Stimulated activated CD4-positive, alpha-beta T cell treated with anti-CD3 and anti-CD28 coated beads, Interleukin-15, amount 100 ng/mL, for 24 hours (primary cell): ENCODE data around the gene COL6A1.

Experiments
- DNase-seq: peaks from one replicate; pipeline ENCODE4 v3.0.0-alpha.2; 2020

COL6A1 gene, protein sequence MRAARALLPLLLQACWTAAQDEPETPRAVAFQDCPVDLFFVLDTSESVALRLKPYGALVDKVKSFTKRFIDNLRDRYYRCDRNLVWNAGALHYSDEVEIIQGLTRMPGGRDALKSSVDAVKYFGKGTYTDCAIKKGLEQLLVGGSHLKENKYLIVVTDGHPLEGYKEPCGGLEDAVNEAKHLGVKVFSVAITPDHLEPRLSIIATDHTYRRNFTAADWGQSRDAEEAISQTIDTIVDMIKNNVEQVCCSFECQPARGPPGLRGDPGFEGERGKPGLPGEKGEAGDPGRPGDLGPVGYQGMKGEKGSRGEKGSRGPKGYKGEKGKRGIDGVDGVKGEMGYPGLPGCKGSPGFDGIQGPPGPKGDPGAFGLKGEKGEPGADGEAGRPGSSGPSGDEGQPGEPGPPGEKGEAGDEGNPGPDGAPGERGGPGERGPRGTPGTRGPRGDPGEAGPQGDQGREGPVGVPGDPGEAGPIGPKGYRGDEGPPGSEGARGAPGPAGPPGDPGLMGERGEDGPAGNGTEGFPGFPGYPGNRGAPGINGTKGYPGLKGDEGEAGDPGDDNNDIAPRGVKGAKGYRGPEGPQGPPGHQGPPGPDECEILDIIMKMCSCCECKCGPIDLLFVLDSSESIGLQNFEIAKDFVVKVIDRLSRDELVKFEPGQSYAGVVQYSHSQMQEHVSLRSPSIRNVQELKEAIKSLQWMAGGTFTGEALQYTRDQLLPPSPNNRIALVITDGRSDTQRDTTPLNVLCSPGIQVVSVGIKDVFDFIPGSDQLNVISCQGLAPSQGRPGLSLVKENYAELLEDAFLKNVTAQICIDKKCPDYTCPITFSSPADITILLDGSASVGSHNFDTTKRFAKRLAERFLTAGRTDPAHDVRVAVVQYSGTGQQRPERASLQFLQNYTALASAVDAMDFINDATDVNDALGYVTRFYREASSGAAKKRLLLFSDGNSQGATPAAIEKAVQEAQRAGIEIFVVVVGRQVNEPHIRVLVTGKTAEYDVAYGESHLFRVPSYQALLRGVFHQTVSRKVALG

GRCh38 chr21:45981151-45982091, at the start of gene COL6A1:
TSS of gene COL6A1 (plus strand) at chr21:45981770. CDS start at chr21:45981851, 81 bp downstream.
- peak; percentile 60 for DNase-seq

GRCh38 chr21:45932922-45933502, 48.6 kb upstream of the COL6A1 start:
- no peak for DNase-seq

GRCh38 chr21:45934085-45934484, 47.5 kb upstream of the COL6A1 start:
- DNase-seq = no peak

- DNase-seq = no peak
Observed at GRCh38 chr21:45934554-45934953, 47.0 kb upstream of the COL6A1 start.

DNA sequence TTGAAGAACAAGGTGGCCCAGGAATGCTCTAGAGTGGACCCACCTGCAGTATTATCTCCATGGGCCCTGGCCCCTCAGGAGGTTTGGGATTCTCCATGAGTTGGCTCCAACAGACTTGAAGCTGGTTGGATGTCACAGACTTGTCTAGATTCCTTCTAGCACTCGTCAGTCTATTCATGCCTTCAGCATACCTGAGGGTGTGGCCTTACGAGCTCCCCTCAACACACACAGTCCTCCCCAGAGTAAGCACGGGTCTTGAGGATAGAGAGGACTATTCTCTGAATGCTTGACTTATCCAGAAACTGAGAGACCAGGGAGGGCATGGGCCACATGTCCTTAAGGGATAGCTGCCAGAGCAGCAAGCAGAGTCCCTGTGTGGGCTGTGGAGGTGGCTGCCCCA, 45.9 kb upstream of the COL6A1 start:
- no peak for DNase-seq

DNA sequence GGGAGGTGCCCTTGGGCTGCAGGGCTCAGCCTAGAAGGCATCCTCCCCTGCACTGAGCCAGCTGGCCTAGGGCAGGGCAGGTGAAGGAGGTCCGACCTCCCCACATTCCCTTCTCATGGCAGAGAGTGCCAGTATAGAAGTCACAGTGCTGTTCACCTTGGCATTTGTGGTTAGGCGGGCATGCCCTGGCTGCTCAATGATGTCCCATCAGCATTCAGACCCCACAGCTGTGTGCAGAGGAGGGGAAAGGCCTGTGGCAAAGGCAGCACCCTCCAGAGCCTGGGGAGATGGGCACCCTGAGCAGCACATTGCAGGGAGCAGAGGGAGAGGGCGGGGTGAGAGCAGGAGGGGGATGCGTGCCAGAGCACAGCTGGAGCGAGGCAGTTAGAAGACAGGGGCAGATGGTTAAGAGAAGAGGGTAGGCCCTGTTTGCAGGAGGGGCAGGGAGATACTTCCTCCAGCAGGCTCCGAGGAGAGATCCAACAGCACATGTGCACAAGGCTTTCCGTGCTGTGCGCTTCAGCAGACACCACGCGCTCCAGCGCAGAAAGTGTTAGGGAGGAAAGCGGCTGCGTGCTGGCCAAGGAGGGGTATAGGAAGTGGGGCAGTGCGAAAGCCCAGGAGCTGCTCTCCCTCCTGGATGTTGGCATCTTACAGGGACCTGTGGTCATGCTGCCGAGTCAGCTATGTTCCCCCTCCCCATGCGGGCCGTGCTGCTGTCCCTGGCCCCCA, 43.7 kb upstream of the COL6A1 start:
- DNase-seq = no peak

GRCh38 chr21:45938453-45938755, 43.2 kb upstream of the COL6A1 start:
- no peak for DNase-seq

DNA sequence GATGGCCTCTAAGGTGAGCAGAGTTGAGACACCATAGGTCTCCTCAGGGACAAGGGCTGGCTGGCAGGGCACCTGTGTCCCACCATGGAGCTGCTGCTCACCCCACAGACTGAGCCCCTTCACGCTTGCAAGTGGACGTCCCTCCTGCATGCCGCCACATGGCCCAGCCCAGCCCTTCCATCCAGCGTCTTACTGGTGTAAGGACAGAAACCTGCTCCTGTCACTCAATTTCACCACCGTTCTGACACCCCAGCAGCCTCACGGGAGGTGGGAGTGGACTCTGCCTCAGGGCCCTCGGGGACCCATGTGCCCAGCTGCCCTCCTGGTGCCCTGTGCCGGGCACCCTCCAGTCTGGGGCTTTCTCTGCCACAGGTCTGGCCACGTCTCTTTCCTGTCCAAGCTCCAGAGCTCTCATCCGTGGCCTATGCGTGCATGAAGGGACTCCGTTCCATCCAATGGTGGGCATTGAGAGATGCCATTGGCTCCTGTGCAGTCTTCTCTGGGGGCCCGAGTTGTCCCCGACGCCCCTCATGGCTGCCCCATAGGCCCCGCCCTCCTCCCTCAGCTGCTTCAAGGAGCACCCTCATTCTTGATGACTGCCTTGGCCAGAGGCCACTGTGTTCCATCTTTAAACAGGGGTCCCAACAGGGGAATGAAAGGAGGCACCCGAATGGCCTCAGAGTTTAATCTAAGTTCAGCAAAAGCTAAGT, 42.6 kb upstream of the COL6A1 start:
- DNase-seq = no peak

- DNase-seq = no peak
Observed at GRCh38 chr21:45939521-45940045, 42.0 kb upstream of the COL6A1 start.

DNA sequence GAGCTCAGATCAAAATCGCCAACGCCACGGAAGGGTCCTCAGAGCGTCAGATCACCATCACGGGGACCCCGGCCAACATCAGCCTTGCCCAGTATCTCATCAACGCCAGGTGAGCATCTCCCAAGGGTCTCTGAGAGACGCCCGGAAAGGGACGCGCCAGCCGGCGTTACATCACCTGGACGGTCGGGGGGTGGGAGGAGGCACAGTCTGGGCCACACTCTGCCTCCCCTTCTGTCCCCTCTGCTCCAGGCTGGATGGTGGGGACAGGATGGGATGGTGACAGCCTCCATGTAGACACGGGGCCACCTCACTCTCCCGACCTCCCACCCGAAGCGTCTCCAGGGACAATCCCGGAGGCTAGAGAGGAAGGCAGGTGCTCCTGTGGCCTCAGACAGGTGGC, 41.5 kb upstream of the COL6A1 start:
- DNase-seq = no peak

- no peak for DNase-seq
Observed at GRCh38 chr21:45940621-45941337, 40.8 kb upstream of the COL6A1 start.

DNA sequence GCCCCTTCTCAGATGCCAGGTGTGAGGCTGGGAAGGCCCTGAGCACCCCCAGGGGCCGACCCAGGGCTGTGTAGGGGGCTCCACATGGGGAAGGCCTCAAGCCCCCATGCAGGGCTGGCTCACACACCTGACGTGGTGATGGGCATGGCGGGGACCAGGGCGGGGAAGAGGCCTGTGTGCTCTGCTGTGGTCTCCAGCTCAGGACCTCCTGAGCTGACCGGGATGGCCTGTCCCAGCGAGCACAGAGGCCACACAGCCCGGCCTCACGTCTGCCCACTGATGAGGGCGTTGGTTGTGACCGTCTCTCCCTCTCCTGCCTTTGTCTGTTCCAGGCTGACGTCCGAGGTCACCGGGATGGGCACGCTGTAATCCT, 40.2 kb upstream of the COL6A1 start:
- no peak for DNase-seq

DNA sequence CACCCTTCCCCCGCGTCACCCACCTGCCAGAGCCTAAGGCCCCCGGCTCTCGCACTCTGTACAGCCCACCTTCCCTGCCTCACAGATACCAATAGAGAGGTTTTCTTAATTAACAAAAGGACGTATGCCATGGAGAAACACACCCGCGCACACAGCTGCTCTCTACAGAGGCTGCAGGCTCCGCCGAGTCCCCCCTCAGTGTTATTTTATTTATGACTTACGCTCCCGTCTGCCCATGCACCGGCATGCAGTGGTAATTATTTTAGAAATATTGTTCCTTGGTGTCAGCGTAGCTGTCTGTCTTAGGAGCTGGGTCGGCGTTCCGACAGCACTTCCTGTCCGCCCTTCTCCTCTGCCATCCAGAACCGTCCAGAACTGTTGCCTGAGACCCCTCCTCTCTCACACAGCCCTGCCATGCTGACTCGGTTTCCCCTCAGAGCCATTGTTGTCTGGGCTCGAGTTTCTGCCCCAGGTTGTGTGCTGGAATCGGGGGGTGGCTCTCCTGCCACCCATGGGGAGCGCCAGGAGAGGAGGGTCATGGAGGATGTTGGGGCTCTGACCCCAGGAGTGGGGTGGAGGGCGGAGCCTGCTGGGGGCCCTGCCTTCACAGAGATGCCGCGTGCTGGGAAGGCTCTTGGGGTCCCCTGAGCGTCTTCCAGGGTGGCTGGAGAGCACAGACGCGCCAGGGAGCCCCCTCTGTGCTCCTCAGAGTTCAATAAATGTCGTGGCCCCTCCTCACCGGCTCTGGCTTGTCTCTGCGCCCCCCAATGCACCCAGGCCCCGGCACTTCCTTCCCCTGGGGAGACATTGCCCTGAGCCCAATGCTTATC, 39.6 kb upstream of the COL6A1 start:
- DNase-seq = no peak

DNA sequence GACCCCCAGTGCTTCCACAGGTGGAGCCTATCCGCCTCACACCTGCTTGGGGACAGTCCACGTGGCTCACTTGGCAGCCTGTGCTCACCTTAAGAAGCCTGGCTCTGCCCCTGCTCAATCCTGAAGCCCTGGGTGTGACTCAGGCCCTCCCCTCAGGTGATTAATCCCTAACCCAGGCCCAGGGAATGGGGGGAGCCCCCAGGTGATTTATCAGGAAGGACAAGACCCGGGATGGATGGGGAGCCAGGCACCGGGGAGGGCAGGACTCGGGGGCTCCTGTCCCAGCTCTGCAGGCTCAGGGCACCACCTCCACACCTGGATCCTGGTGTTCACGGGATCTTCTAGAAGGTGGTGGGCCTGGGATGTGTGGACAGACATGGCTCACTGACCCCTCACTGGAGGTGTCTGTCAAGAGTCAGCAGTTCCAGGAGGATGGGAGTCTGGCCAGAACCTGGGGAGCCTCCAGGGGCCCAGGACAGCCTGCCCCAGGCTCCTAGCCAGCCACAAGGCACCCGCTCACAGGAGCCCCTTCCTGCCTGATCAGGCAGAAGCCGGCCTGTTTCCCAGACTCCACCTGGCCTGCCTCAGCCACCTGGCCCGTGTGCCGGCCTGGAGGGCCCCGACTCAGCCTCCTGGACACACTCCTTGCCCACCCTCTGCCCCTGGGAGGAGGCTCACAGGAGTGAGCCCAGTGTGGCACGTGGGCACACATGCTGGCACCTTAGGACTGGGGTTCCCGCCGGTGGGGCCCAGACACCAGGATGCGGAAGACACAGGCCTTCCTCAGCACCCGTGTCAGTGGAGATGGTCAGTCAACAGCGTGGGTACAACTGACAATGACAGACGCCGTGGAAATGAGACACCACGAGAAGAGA, 38.6 kb upstream of the COL6A1 start:
- no peak for DNase-seq

DNA sequence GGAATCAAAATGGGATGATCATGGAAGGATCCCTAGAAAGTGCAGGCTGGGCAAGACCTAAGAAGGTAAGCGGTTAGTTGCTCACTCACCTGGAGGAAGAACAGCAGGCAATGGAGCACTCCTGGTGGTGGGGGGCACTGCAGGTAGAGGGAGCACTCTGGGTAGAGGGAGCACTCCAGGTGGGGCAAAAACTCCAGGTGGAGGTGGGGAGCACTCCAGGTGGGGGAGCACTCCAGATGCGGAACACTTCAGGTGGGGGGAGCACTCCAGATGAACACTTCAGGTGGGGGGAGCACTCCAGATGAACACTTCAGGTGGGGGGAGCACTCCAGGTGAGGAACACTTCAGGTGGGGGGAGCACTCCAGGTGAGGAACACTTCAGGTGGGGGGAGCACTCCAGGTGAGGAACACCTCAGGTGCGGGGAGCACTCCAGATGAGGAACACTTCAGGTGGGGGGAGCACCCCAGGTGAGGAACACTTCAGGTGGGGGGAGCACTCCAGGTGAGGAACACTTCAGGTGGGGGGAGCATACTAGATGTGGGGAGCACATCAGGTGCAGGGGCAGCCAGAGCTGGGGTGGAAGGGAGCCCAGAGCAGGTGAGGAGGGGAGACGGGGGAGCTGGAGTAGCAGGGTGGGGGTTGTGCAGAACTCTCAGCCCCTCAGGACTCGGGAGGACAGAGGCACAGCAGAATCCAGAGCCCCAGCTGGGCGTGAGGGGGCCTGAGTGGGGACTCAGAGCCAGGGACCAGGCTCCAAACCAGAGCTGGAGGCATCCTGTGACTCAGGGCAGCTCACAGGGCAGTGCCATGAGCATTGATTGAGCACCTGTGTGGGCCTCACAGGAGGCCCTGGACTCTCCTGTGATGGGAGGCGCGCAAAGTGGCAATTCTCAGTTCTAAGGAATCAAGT, 37.7 kb upstream of the COL6A1 start:
- DNase-seq = no peak

DNA sequence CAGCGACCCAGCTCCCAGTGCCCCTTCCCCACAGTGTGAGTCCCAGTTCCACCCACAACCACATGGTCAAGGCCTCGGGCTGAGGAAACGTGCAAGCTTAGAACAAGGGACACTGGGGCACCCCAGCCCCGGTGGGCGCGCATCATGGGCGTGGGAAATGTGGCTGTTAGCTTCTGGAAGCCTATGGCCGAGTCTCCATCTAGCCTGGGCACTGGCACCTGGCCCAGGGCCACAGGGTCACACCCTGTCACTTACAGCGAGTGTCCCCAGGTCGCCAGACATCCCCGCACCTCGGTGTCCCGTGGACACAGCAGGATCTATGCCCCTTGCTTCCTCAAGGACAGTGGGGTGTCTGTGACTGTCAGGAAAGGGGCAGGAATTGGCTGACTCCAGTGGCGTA, 37.0 kb upstream of the COL6A1 start:
- DNase-seq = no peak
